H1 (cell line): Measurements from ENCODE around the gene OR56A4. TPM values are rescaled to one million over a fixed set of nuclear protein-coding genes. Genes with fewer than 3 reads are reported as not detected.

ENCODE experiments used
- CTCF ChIA-PET: fragments of 300-600 bp; sonication (Branson Sonifier 250); formaldehyde crosslinking; loops from one replicate; lab custom pipeline; 2021; ENCODE audit not compliant: partially characterized antibody; lab: Charles Lee
- POLR2A ChIA-PET: fragments of 300-600 bp; sonication (Branson Sonifier 250); formaldehyde crosslinking; loops from one replicate; lab custom pipeline; 2021; ENCODE audit warnings: inconsistent platforms; ENCODE audit not compliant: partially characterized antibody; lab: Charles Lee
- DNase-seq, 2 experiments: peaks; one replicate each; pipeline versions ENCODE4 v3.0.0 to v3.0.0-alpha.2; 2010 to 2022; ENCODE audit warnings: low spot score in 2 of 2, low read depth in 1 of 2, mixed read lengths in 1 of 2
- FAIRE-seq: peaks from 2 replicates; lab custom pipeline; 2011; peaks lifted over from hg19 to GRCh38; lab: Jason Lieb, UNC
- H2AFZ ChIP-seq: 2 replicates; pipeline ENCODE4 v1.8.1; 2012; ENCODE audit warnings: low read length, inconsistent platforms
- H2AK5ac ChIP-seq: 2 replicates; pipeline ENCODE4 v1.6.1; 2013; ENCODE audit warnings: low read depth, low read length
- H2BK120ac ChIP-seq: replicated peaks from 2 replicates; pipeline ENCODE3; 2013; ENCODE audit warnings: low read depth, low read length, inconsistent platforms
- H2BK12ac ChIP-seq: 2 replicates; pipeline ENCODE4 v1.6.1; 2013; ENCODE audit warnings: low read depth, low read length
- H2BK15ac ChIP-seq: 2 replicates; pipeline ENCODE4 v1.6.1; 2013; ENCODE audit warnings: low read length
- H2BK20ac ChIP-seq: 2 replicates; pipeline ENCODE4 v1.6.1; 2013; ENCODE audit warnings: low read length
- H2BK5ac ChIP-seq: 2 replicates; pipeline ENCODE4 v1.6.1; 2013; ENCODE audit warnings: low read depth, low read length
- H3K14ac ChIP-seq: 2 replicates; pipeline ENCODE4 v1.6.1; 2013; ENCODE audit warnings: inconsistent platforms; ENCODE audit not compliant: insufficient read length
- H3K18ac ChIP-seq: 2 replicates; pipeline ENCODE4 v1.6.1; 2013; ENCODE audit warnings: low read length; ENCODE audit errors: extremely low read depth
- H3K23ac ChIP-seq: 2 replicates; pipeline ENCODE4 v1.6.1; 2013; ENCODE audit warnings: inconsistent platforms; ENCODE audit not compliant: insufficient read length
- H3K23me2 ChIP-seq: 2 replicates; pipeline ENCODE4 v1.6.1; 2013; ENCODE audit warnings: low read depth, low read length
- H3K27ac ChIP-seq: 2 replicates; pipeline ENCODE4 v1.6.1; 2011; ENCODE audit warnings: low read depth, low read length, inconsistent platforms
- H3K27me3 ChIP-seq, 4 experiments: replicated peaks in 1 of 4; 1 replicate in 1 of 4; 2 replicates in 3 of 4; pipeline versions ENCODE4 v1.6.1 to v1.8.1; 2011 to 2013; ENCODE audit warnings: low read length in 3 of 4, mild to moderate bottlenecking in 3 of 4, inconsistent platforms in 2 of 4, mixed read lengths in 2 of 4, moderate library complexity in 1 of 4; ENCODE audit not compliant: control insufficient read depth in 3 of 4, insufficient read depth in 3 of 4; ENCODE audit errors: extremely low read depth in 1 of 4
- H3K36me3 ChIP-seq, 4 experiments: 2 replicates each; pipeline versions ENCODE4 v1.6.1 to v1.8.1; 2011 to 2013; ENCODE audit warnings: mild to moderate bottlenecking in 4 of 4, low read length in 3 of 4, moderate library complexity in 2 of 4, control low read depth in 1 of 4, inconsistent platforms in 1 of 4; ENCODE audit not compliant: insufficient read depth in 4 of 4, control insufficient read depth in 2 of 4
- H3K4ac ChIP-seq: replicated peaks from 2 replicates; pipeline ENCODE3; 2013; ENCODE audit warnings: low read length, low read depth, mixed read lengths, inconsistent platforms; ENCODE audit not compliant: insufficient read length
- H3K4me1 ChIP-seq, 4 experiments: replicated peaks in 1 of 4; 1 replicate in 1 of 4; 2 replicates in 3 of 4; pipeline versions ENCODE4 v1.6.1 to v1.8.1; 2011 to 2013; ENCODE audit warnings: low read length in 3 of 4, inconsistent platforms in 2 of 4, mixed read lengths in 1 of 4; ENCODE audit not compliant: insufficient read depth in 4 of 4, control insufficient read depth in 3 of 4
- H3K4me2 ChIP-seq, 2 experiments: 2 replicates each; pipeline versions ENCODE4 v1.6.1 to v1.8.1; 2011 to 2013; ENCODE audit warnings: low read depth in 2 of 2, low read length in 2 of 2, control low read depth in 1 of 2, inconsistent platforms in 1 of 2, mild to moderate bottlenecking in 1 of 2; ENCODE audit not compliant: insufficient read depth in 1 of 2
- H3K4me3 ChIP-seq, 4 experiments: fragments of 200-600, 300-600 bp in 1 of 4; sonication (generic), shearing (Covaris generic), sonication (Bioruptor Twin) in 1 of 4; 2 replicates each; pipeline versions ENCODE4 v1.5.1 to v1.8.1; 2011 to 2016; ENCODE audit warnings: low read length in 4 of 4, low read depth in 3 of 4, control low read depth in 2 of 4, inconsistent platforms in 2 of 4, mild to moderate bottlenecking in 2 of 4, mixed read lengths in 1 of 4, moderate library complexity in 1 of 4; ENCODE audit not compliant: insufficient read depth in 2 of 4; ENCODE audit errors: extremely low read depth in 1 of 4
- H3K56ac ChIP-seq: replicated peaks from 2 replicates; pipeline ENCODE3; 2013; ENCODE audit warnings: low read depth, mild to moderate bottlenecking, mixed read lengths, low read length, inconsistent platforms; ENCODE audit not compliant: insufficient read length
- H3K79me1 ChIP-seq: 2 replicates; pipeline ENCODE4 v1.6.1; 2013; ENCODE audit warnings: low read depth, low read length, control low read depth
- H3K79me2 ChIP-seq, 2 experiments: 2 replicates each; pipeline versions ENCODE4 v1.6.1 to v1.8.1; 2012 to 2013; ENCODE audit warnings: low read length in 2 of 2, mild to moderate bottlenecking in 2 of 2, inconsistent platforms in 1 of 2; ENCODE audit not compliant: insufficient read depth in 2 of 2, control insufficient read depth in 1 of 2
- H3K9ac ChIP-seq, 4 experiments: replicated peaks in 1 of 4; 1 replicate in 1 of 4; 2 replicates in 3 of 4; pipeline versions ENCODE4 v1.6.1 to v1.8.1; 2011 to 2013; ENCODE audit warnings: low read depth in 3 of 4, low read length in 3 of 4, control low read depth in 2 of 4, mild to moderate bottlenecking in 2 of 4, moderate library complexity in 2 of 4, inconsistent platforms in 1 of 4; ENCODE audit errors: extremely low read depth in 1 of 4
- H3K9me3 ChIP-seq, 2 experiments: 2 replicates each; pipeline versions ENCODE4 v1.6.1 to v1.8.1; 2012 to 2013; ENCODE audit warnings: mild to moderate bottlenecking in 2 of 2, moderate library complexity in 2 of 2, control low read depth in 1 of 2, inconsistent platforms in 1 of 2, low read depth in 1 of 2, low read length in 1 of 2, mixed read lengths in 1 of 2; ENCODE audit not compliant: insufficient read depth in 2 of 2
- H4K20me1 ChIP-seq, 2 experiments: replicated peaks in 1 of 2; 2 replicates each; pipeline versions ENCODE3 to v1.8.1; 2011 to 2013; ENCODE audit warnings: inconsistent platforms in 2 of 2, low read length in 2 of 2, mild to moderate bottlenecking in 1 of 2; ENCODE audit not compliant: insufficient read depth in 2 of 2, control insufficient read depth in 1 of 2
- H4K5ac ChIP-seq: 2 replicates; pipeline ENCODE4 v1.6.1; 2013; ENCODE audit warnings: low read length, low read depth, mixed read lengths, inconsistent platforms; ENCODE audit not compliant: insufficient read length
- H4K8ac ChIP-seq: 2 replicates; pipeline ENCODE4 v1.8.0; 2013; ENCODE audit warnings: mild to moderate bottlenecking, moderate library complexity, low read length, inconsistent platforms; ENCODE audit not compliant: insufficient read depth; ENCODE audit errors: extremely low read depth
- H4K91ac ChIP-seq: replicated peaks from 2 replicates; pipeline ENCODE3; 2013; ENCODE audit warnings: low read length, mixed read lengths, inconsistent platforms; ENCODE audit not compliant: insufficient read length
- CREB1 ChIP-seq: IDR thresholded peaks from 2 replicates; pipeline ENCODE4 v1.6.1; 2012; ENCODE audit warnings: inconsistent platforms
- NRF1 ChIP-seq: IDR thresholded peaks from 2 replicates; pipeline ENCODE4 v1.6.1; 2011; ENCODE audit warnings: mild to moderate bottlenecking, low read depth, low read length, improper control_type of control experiment
- YY1 ChIP-seq: IDR thresholded peaks from 2 replicates; pipeline ENCODE4 v1.6.1; 2011; ENCODE audit warnings: low read depth, mild to moderate bottlenecking, low read length
- WGBS, 2 experiments: shearing (Covaris generic) in 1 of 2; methylation state at CpG; one replicate each; pipeline versions ENCODE4 v1.1.6 to v1.1.7; 2013 to 2015; ENCODE audit warnings: low lambda C conversion rate in 2 of 2, mixed read lengths in 2 of 2, inconsistent platforms in 1 of 2, low coverage in 1 of 2, missing lambda C conversion rate in 1 of 2; ENCODE audit not compliant: insufficient replicate concordance in 2 of 2, insufficient coverage in 1 of 2, insufficient read length in 1 of 2; ENCODE audit errors: extremely low coverage in 1 of 2, missing lambda C conversion rate in 1 of 2; 5-methylcytosine and 5-hydroxymethylcytosine counted together
- polyA plus RNA-seq, 7 experiments: library from polyadenylated mRNA; depleted of rRNA in 3 of 7; stranded (reverse) in 5 of 7; unstranded in 2 of 7; fragments of >200 nt in 5 of 7; fragments of 200-250 nt in 2 of 7; gene quantifications; 1 replicate in 5 of 7; 2 replicates in 1 of 7; 4 replicates in 1 of 7; pipeline versions ENCODE4 v1.2.1 to v1.2.3, GENCODE V29; 2011 to 2013; ENCODE audit warnings: missing spikeins in 2 of 7, mixed read lengths in 2 of 7
- total RNA-seq: library from RNA; stranded (reverse); fragmentation: NEBNext Ultra II Directional; extraction: Animal tissue kit (Norgen Biotek cat#: 25700); gene quantifications from 2 replicates; pipeline ENCODE4 v1.2.1, GENCODE V29; 2021

OR56A4 gene
- total and polyA plus RNA-seq, 2 of the 8 experiments (the other 6 are each of a cell fraction or from before 2014, with no cell fraction given) = 0.15 TPM; not detected in 1

- Histone ChIP-seq H3K9me3 (no peaks in the 10 kb centered on the region; a peak in 1 of 4 replicates), H2BK15ac (no peak overlapping the region), H2BK12ac (no peak overlapping the region), H4K20me1 (no peaks in the 10 kb centered on the region), H4K8ac (no peak overlapping the region), H2BK120ac (no peak overlapping the region), H3K4me2 (no peak overlapping the region), H3K4me1 (no peaks in the 10 kb centered on the region), H4K5ac (no peak overlapping the region), H3K56ac (no peak overlapping the region), H3K9ac (no peak overlapping the region), H4K91ac (no peak overlapping the region), H3K36me3 (no peaks in the 10 kb centered on the region), H3K27me3 (no peaks in the 10 kb centered on the region), H3K23me2 (no peaks in the 10 kb centered on the region), H2AK5ac (no peak overlapping the region), H3K23ac (no peak overlapping the region), H2AFZ (no peak overlapping the region), H3K79me2 (no peaks in the 10 kb centered on the region), H2BK5ac (no peak overlapping the region), H3K4ac (no peak overlapping the region), H2BK20ac (no peak overlapping the region), H3K14ac (no peak overlapping the region), H3K79me1 (no peaks in the 10 kb centered on the region), H3K27ac (no peak overlapping the region), H3K4me3 (no peak overlapping the region), H3K18ac (no peak overlapping the region)
- ChIA-PET CTCF (interaction anchor here (0.6 to 1.6 kb wide), 6 partner anchors 9 to 273 kb away, joined by 3 to 8 read pairs (median 3); no protein-coding TSS in a partner anchor), POLR2A (no interaction called here)
- TF ChIP-seq NRF1 (no peak), YY1 (no peak), CREB1 (no peak)
- FAIRE-seq (no peak), DNase-seq (no peak)
- WGBS, 2 experiments = 91% methylated on average over 14 of the region's 14 CpGs; no CpG with 5 or more reads in 1 of the 2 experiments
These were observed 12.0 kb downstream of the OR56A4 start for GRCh38 chr11:5994791-5995190.
